ENCODE data around the gene APAF1.

DNA sequence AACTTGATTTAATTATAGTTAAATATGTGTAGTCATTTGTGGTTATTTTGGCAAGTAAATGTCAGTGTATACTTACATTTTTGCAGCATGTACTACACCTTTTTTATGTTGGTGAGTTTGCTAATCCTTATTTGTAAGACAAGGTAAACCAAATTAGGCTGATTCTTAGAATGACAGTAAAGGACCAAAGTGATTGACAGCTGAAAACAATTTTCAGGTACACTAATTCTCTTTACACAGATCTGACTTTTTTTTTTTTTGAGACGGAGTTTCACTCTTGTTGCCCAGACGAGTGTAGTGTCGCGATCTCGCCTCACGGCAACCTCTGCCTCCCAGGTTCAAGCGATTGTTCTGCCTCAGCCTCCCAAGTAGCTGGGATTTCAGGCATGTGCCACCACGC, 43.2 kb upstream of the APAF1 start:
- TF ChIP-seq CTCF (IDR thresholded peaks at IDR 0.05 in 2 of 3, conservative IDR thresholded peaks at IDR 0.05 in 1 of 3; ENCODE audit: control insufficient read depth in 2 of 3, extremely low read depth in 1 of 3, insufficient read depth in 1 of 3, low read depth in 3 of 3, low read length in 3 of 3) (no peak), SIN3A (IDR thresholded peaks at IDR 0.05; ENCODE audit: low read depth, low read length) (no peak), EZH2 (IDR thresholded peaks at IDR 0.05; ENCODE audit: borderline replicate concordance, control insufficient read depth, low read depth, low read length) (no peak), TAF1 (IDR thresholded peaks at IDR 0.05; ENCODE audit: borderline replicate concordance, low read depth, low read length) (no peak), GABPA (IDR thresholded peaks at IDR 0.05; ENCODE audit: low read depth) (no peak), JUND (IDR thresholded peaks at IDR 0.05; ENCODE audit: low read depth, low read length) (no peak)
- TF ChIP-seq, protein P1, sequence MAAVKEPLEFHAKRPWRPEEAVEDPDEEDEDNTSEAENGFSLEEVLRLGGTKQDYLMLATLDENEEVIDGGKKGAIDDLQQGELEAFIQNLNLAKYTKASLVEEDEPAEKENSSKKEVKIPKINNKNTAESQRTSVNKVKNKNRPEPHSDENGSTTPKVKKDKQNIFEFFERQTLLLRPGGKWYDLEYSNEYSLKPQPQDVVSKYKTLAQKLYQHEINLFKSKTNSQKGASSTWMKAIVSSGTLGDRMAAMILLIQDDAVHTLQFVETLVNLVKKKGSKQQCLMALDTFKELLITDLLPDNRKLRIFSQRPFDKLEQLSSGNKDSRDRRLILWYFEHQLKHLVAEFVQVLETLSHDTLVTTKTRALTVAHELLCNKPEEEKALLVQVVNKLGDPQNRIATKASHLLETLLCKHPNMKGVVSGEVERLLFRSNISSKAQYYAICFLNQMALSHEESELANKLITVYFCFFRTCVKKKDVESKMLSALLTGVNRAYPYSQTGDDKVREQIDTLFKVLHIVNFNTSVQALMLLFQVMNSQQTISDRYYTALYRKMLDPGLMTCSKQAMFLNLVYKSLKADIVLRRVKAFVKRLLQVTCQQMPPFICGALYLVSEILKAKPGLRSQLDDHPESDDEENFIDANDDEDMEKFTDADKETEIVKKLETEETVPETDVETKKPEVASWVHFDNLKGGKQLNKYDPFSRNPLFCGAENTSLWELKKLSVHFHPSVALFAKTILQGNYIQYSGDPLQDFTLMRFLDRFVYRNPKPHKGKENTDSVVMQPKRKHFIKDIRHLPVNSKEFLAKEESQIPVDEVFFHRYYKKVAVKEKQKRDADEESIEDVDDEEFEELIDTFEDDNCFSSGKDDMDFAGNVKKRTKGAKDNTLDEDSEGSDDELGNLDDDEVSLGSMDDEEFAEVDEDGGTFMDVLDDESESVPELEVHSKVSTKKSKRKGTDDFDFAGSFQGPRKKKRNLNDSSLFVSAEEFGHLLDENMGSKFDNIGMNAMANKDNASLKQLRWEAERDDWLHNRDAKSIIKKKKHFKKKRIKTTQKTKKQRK (IDR thresholded peaks at IDR 0.05; ENCODE audit: low read depth, low read length), result no peak
- TF ChIP-seq, protein P2, sequence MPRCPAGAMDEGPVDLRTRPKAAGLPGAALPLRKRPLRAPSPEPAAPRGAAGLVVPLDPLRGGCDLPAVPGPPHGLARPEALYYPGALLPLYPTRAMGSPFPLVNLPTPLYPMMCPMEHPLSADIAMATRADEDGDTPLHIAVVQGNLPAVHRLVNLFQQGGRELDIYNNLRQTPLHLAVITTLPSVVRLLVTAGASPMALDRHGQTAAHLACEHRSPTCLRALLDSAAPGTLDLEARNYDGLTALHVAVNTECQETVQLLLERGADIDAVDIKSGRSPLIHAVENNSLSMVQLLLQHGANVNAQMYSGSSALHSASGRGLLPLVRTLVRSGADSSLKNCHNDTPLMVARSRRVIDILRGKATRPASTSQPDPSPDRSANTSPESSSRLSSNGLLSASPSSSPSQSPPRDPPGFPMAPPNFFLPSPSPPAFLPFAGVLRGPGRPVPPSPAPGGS (IDR thresholded peaks at IDR 0.05; ENCODE audit: borderline replicate concordance, insufficient read depth, low read depth, low read length, poor library complexity, severe bottlenecking), result no peak
